Right lung (tissue), 10 donors: ENCODE data around the gene RAVER1. TPM values are rescaled to one million over a fixed set of nuclear protein-coding genes. Genes with fewer than 3 reads are reported as not detected.
"Not testable (repeated sequence)": the region's sequence is repeated elsewhere in the genome, so short reads cannot be mapped to it uniquely, and the experiment has no call there.

Source experiments
- DNase-seq, 2 donors: peaks; one replicate each; pipeline ENCODE4 v3.0.0-alpha.2; 2013
- long read RNA-seq, 8 donors: transcript quantifications; one replicate each; lab custom pipeline, GENCODE V29; 2026
- polyA plus RNA-seq, 5 donors: library from polyadenylated mRNA; unstranded; fragments of 120-200 nt; gene quantifications; one replicate each; pipeline versions ENCODE4 v1.2.1 to v1.2.3, GENCODE V29; 2013; ENCODE audit warnings: inconsistent platforms in 1 of 5, low replicate concordance in 1 of 5; ENCODE audit not compliant: insufficient read length in 5 of 5, insufficient read depth in 1 of 5

Gene RAVER1, protein sequence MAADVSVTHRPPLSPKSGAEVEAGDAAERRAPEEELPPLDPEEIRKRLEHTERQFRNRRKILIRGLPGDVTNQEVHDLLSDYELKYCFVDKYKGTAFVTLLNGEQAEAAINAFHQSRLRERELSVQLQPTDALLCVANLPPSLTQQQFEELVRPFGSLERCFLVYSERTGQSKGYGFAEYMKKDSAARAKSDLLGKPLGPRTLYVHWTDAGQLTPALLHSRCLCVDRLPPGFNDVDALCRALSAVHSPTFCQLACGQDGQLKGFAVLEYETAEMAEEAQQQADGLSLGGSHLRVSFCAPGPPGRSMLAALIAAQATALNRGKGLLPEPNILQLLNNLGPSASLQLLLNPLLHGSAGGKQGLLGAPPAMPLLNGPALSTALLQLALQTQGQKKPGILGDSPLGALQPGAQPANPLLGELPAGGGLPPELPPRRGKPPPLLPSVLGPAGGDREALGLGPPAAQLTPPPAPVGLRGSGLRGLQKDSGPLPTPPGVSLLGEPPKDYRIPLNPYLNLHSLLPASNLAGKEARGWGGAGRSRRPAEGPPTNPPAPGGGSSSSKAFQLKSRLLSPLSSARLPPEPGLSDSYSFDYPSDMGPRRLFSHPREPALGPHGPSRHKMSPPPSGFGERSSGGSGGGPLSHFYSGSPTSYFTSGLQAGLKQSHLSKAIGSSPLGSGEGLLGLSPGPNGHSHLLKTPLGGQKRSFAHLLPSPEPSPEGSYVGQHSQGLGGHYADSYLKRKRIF
- polyA plus RNA-seq, result 10 to 100 TPM; 19.3 to 41.3 (median 24.8) TPM
- long read RNA-seq, donor 1, transcript RAVER1-208 (13 exons, 3,501 nt), result major isoform, 5 of 5 reads
- long read RNA-seq, donor 1, partial matches to known transcripts, result 0 of 5 reads
- long read RNA-seq, donor 1, other reads (novel, unspliced or antisense), result 0 of 5 reads
- long read RNA-seq, donor 2, partial matches to known transcripts, result 0 of 4 reads
- long read RNA-seq, donor 2, other reads (novel, unspliced or antisense), result 0 of 4 reads
- long read RNA-seq, donor 3, partial matches to known transcripts, result 0 of 1 reads
- long read RNA-seq, donor 3, other reads (novel, unspliced or antisense), result 0 of 1 reads
- long read RNA-seq, donor 4, partial matches to known transcripts, result 0 of 3 reads
- long read RNA-seq, donor 4, other reads (novel, unspliced or antisense), result 0 of 3 reads
- long read RNA-seq, donor 5, partial matches to known transcripts, result 0 of 3 reads
- long read RNA-seq, donor 5, other reads (novel, unspliced or antisense), result 0 of 3 reads
- long read RNA-seq, donor 6, partial matches to known transcripts, result 0 of 4 reads
- long read RNA-seq, donor 6, other reads (novel, unspliced or antisense), result 0 of 4 reads
- long read RNA-seq, donor 7, transcript RAVER1-208 (13 exons, 3,501 nt), result major isoform, 7 of 24 reads
- long read RNA-seq, donor 7, partial matches to known transcripts, result 17 of 24 reads
- long read RNA-seq, donor 7, other reads (novel, unspliced or antisense), result 0 of 24 reads
- long read RNA-seq, donor 8, partial matches to known transcripts, result 0 of 1 reads
- long read RNA-seq, donor 8, other reads (novel, unspliced or antisense), result 0 of 1 reads

DNA sequence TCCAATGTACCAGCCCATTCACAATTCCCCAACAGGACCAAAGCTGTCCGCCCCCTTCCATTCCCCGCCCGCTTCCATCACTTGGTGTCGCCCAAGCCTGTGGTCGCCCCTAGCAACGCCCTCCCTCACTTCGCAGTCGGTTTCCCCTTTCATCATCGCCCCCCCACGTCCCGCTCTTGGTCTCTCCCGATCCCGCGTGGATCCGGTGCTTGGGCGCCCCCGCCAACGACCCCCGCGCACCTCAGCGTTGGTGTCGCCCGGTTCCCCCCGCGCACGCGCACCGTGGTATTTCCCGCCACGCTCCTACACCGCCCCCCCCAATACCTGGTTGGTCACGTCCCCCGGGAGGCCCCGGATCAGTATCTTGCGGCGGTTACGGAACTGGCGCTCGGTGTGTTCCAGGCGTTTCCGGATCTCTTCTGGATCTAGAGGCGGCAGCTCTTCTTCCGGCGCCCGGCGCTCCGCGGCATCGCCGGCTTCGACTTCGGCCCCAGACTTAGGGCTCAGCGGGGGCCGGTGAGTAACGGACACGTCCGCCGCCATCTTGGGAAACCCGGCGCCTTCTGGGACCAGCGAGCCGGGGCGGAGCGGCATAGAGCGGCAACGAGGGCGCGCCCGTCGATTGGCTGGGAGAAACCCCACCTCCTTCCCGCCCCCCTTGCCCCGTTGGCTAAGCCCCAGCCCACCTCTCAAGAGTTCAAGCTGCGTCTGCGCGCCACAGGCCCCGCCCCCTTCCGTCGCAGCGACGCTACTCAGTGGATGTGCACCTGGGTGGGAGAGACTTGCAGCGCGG, at the start of gene RAVER1:
Gene RAVER1, minus strand, starts transcription at position 565 of the 793 bp plus-strand sequence. Its CDS starts 22 bp downstream, at position 543.
- peak; percentile 96 to 97 for DNase-seq

DNA sequence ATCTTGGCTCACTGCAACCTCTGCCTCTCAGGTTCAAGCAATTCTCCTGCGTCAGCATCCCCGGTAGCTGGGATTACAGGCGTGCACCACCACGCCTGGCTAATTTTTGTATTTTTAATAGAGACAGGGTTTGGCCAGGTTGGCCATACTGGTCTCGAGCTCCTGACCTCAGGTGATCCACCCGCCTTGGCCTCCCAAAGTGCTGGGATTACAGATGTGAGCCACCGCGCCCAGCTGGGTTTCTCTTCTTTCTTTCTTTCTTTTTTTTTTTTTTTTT, 49.8 kb upstream of the RAVER1 start:
- DNase-seq, result not testable (repeated sequence)

DNA sequence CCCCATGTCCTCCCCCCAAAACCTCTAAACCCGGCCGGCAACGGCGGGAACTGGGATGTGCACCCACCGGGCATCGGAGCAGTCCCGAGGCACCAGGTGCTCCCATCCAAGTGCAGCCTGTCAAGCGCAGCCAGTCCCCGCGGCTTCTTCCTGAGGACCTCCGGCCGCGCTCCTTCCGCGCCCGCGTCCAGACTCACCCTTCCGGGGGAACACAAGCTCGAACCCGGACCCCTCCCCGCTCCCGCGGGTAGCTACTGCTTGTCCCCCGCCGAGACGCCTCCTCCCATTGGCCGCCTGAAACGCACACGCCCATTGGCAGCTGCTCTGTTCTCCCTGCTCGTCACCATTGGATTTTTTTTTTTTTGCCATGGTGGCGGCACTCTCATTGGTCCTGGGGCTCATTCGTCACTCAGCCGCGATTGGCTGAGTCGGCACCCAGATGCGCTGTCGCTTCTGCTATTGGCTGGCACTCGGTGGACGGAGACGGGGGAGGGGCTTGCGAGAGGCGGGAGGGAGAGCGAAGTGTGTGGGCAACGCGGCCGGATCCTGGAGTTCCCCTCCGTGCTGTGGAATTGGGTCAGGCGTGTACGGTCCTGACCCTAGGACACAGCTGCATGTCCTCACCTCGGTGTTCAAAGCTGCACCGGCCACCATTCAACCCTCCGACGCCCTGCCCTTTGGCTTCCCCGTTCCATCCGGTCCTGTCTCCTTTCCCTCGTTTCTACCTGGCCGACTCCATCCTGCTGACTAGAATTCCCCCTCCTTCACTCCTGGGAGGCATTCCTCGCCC, 47.2 kb upstream of the RAVER1 start, which contains the start of gene TYK2:
Gene TYK2, minus strand, starts transcription at position 260 of the 790 bp plus-strand sequence. CDS start 2,166 bp downstream, outside the sequence.
- peak; percentile 99 for DNase-seq

DNA sequence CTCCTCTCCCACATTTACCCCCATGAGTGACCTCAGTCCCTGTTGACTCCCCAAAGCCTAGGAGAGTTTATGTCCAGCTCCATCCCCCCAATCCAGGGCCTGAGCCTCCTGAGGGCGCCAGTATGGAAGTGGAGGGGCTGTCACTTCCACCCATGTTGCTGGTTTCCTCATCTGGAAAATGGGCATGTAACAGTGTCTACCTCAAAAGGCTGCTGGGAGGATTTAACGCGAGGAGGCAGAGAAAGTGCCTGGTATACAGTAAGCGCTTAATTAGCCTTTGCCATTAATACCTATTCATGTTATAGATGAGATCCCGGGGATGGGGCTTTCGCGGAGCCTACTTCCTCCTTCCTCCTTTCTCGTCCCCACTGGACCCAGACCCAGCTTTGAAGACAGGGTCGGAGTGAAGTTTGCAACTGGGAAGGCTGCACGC, 46.6 kb upstream of the RAVER1 start:
- DNase-seq, result no peak

DNA sequence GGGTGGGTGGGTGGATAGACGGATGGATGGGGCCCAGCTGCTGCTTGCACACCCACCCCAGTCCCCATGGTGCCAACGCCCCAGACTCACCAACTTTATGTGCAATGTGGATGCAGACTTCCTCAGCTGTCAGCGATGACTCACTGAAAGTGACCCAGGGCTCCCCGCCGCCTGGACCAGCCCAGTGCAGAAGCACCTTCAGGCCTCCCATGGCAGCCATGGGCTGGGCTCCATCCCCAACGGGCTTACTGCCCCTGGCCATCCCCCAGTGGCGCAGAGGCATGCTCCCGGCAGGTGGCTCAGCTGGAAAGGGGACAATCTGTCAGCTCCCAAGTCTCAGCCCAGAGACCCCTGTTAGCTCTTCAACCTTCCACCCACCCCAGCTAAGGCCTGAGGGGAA, 44.8 kb upstream of the RAVER1 start:
- DNase-seq, result no peak

DNA sequence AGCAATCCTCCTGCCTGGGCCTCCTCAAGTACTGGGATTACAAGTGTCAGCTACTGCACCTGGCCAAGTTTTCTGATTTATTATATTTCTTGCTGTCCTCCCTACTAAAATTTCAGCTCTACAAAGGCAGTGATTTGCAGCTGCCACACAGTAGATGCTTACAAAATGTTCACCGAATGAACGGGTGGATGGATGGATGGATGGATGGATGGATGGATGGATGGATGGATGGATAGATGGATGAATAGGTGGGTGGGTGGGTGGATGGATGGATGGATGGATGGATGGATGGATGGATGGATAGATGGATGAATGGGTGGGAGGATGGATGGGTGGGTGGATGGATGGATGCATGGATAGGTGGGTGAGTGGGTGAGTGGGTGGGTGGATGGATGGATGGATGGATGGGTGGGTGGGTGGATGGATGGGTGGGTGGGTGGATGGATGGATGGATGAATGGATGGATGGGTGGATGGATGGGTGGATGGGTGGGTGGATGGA, 43.9 kb upstream of the RAVER1 start:
- DNase-seq, result not testable (repeated sequence)

DNA sequence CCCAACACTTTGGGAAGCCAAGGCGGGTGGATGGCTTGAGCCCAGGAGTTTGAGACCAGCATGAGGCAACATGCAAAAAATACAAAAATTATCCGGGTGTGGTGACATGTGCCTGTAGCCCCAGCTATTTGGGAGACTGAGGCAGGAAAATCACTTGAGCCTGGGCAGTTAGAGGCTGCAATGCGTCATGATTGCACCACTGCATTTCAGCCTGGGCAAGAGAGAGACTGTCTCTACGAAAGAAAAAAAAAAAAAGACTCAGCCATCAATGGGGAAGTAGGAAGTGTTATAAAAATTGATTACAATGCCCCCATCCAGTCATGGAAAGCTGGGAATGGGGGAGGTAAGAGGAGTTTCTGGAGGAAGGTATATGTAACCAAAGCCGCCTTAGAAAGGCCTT, 41.6 kb upstream of the RAVER1 start:
- no peak for DNase-seq

DNA sequence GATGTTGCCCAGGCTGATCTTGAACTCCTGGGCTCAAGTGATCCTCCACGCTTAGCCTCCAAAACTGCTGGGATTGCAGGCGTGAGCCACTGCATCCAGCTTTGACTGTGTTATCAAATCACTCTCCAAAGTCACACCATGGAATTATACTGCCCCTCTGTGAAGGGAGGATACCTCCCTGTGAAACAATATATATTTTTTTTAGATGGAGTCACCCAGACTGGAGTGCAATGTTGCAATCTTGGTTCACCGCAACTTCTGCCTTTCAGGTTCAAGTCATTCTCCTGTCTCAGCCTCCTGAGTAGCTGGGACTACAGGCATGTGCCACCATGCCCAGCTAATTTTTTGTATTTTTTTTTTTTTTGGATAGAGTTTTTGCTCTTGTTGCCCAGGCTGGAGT, 39.4 kb upstream of the RAVER1 start:
- DNase-seq, result no peak

DNA sequence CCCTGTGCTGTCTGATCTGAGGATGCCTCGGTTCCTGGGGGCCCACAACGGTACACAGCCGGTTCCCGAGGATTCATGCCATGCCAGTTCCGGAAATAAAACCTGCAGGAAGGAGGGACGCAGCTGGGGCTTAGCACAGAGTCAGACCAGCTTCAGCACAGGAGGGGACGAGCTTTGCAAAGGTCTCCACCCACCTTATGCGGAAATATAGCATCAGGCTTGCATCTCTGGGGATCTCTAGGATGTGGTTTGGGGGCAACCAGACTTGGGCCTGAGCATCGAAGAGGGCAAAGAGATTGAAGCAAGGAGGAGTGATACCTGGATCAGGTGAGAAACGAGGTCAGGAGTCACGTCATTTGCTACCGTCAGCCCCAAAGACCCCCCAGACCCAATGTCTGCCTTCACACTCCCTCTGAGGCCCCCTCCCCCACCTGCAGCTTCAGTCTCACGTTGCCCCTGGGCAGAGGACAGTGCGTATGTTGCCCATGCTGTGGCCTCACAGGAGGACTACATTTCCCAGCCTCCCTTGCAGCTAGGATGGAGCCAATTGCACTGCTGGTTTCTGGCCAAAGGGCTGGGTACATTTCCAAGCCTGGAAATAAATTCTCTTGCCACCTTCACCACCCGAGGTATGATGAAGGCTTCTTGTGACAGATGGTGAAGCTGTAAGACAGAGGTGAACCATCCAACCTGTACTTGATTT, 34.9 kb upstream of the RAVER1 start:
- no peak for DNase-seq

DNA sequence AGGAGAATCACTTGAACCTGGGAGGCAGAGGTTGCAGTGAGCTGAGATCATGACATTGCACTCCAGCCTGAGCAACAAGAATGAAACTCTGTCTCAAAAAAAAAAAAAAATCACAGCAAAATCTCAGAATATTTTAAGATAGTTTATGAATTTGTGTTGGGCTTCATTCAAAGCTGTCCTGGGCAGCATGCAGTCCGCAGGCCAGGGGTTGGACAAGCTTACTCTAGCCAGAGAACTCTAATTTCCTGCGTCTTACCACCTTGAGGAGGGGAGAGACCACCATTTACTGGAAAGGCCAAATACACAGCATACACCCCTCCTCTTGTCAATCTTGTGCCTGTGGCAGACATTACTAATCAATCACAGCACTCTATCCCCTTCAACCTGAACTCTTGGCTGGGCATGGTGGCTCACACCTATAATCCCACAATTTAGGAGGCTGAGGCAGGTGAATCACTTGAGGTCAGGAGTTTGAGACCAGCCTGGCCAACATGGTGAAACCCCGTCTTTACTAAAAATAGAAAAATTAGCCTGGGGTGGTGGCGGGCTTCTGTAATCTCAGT, 33.7 kb upstream of the RAVER1 start:
- not testable (repeated sequence) for DNase-seq

DNA sequence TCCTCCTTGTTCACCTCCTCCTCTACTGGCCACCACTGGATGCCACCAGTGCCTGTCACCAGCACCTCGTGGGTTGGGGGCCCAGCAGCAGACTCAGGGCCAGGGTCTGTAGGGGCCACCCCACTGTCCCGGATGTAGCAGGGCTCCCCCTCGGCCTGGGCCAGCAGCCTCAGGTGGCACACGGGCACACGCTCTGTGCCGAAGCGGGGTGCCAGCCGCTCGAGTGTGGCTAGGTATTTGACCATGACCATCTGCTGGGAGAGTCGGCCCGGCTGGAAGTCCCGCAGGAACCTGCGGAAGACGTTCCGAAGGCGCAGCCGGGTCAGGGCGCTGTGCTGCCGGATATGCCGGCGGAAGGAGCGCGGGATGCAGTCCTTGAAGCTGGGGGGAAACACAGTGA, 32.2 kb upstream of the RAVER1 start:
- no peak for DNase-seq

DNA sequence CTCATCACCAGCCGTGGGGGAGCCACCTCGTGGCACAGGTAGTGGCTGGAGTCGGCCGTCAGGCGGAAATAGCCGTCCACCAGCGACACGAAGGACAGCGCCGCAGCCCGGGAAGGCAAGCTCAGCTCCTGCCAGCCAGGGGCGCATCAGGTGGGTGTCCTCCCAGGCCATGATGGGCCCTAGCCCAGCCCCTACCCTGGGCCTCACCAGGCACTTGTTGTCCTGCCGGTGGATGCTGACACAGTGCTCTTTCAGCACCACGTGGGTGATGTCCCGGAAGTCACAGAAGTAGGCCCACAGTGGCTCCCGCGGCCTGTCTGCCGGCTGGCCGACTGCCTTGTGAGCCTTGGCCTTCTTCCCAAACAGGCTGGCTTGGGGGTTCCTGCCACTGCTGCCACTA, 31.3 kb upstream of the RAVER1 start:
- DNase-seq, result no peak

DNA sequence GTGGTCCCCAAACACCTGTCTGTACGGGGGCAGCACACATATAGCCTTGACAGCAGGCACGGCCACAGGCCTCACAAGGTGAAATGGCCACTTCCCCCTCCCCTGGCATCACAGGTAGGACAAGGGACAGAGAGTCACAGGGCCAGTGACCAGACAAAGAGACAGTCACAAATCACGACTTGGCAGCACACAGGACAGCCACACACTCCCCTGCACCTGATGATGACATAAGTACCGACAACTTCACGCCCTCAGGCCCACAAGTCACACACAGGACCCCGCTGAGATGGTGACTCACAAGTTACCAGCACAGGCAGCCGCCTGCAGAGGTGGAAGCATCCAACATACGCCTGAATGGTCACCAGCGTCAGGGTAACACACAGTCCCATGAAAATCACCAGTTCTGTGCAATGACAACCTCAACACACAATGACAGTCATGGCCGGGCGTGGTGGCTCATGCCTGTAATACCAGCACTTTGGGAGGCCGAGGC, 30.5 kb upstream of the RAVER1 start:
- no peak for DNase-seq

DNA sequence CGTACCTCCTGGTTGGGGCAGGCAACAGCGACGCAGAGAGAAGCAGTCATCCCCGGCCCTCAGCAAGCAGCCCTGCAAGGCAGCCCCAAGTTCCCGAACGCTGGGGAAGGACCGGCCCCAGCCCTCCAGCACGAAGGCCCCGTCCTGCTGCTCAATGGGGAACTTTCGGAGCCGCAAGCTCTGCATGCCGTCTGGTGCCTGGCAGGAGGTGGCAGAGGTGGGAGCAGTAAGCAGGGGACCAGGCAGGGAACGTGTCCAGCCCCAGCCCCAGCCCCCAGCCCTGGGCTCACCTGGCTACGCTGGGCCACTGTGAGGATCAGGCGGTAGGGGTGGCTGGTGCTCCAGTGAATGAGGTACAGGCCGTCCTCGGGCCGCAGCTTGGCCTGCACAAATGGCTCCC, 28.9 kb upstream of the RAVER1 start:
- no peak for DNase-seq

DNA sequence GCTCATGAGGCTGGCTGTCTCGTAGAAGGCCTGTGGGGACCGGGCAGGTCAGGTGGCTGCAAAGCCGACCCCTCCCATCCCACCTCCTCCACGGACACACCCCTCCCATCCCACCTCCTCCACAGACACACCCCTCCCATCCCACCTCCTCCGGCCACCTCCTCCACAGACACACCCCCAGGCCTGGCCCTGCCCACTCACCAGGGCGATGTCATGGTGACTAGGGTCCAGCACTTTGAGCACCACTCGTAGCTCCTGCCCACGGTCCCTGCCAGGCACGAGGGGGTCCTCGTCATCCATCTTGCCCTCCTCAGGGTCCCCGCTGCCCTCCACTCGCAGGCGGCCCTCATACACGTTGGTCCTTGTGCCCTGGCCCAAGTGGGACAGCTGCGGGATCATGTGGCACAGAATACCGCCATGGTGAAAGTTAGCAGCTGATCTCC, 28.3 kb upstream of the RAVER1 start:
- DNase-seq, result no peak

DNA sequence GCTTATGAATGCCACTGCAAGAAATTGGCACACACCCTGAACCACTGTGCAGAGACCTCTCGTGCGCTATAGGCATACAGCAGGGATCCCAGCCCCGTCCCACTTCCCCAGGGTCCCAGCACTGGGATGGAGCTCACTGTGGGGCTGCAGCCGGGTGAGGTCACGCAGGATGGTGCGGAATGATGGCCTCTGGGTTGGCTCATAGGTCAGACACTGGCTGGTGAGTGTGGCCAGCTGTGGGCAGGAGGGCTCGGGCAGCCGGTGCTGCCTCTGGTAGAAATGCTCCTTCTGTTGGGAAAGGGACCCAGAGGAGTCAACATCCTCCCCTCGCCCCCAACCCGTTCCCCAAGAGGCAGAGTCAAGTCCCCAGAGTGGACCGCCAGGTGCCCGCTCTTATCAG, 23.1 kb upstream of the RAVER1 start:
- no peak for DNase-seq

DNA sequence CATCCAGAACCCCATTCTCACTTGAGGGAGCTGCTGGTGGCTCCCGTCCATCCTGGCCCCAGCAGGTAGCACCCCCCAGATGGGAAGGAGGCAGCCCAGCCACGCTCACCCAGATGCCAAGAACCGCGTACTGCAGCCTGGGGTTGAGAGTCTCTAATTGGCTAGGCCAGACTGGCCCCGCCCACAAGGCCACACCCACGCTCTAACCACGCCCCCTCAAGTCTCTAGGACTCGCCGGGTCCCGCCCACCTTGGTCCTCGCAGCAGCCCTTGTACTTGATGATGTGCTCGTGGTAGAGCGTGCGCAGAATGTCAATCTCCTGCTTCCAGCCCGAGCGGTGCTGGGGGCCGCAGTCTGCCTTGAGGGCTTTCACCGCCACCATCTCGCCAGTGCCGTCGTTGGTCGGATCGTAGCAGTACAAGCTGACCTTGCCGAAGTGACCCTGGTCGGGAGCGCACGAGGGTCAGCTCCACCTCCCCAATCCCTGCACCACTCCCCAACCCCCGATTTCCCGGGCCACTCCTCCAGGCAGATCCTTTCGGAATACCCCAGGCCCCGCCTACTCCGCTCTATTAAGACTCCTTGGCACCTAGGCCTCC, 20.6 kb upstream of the RAVER1 start:
- peak in 1 of 2 donors; percentile 11 for DNase-seq
